ENCODE measurements around the gene SPON1.
"Not testable (repeated sequence)": the region's sequence is repeated elsewhere in the genome, so short reads cannot be mapped to it uniquely, and the experiment has no call there.

Gene SPON1

DNA sequence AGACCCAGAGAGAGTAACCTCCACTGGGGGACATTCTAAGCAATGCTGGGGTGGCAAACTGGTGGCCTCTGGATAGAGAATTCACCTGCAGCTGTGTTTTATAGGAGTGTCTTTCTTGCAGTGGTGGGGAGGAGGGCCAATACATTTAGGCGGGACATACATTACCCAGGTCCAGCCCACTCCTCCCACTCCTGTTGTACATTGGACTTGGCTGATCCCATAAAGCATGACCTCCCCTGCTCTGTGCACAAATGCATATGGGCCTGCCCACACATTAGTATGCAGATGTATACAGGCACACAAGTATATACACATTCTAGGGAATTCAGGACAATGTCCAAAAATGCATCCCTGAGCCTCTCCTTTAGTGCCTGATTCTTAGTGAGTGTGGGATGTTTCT, 297.4 kb downstream of the SPON1 start:
- in situ Hi-C loops (cut with MboI; ENCODE audit: low sequenced_read_pairs) = no loop called here

- in situ Hi-C loops (cut with MboI; ENCODE audit: low sequenced_read_pairs) = no loop called here
Measured at GRCh38 chr11:14261066-14261465, 298.5 kb downstream of the SPON1 start.

GRCh38 chr11:14262271-14262846, 299.8 kb downstream of the SPON1 start:
- in situ Hi-C loops (cut with MboI; ENCODE audit: low sequenced_read_pairs) = no loop called here

DNA sequence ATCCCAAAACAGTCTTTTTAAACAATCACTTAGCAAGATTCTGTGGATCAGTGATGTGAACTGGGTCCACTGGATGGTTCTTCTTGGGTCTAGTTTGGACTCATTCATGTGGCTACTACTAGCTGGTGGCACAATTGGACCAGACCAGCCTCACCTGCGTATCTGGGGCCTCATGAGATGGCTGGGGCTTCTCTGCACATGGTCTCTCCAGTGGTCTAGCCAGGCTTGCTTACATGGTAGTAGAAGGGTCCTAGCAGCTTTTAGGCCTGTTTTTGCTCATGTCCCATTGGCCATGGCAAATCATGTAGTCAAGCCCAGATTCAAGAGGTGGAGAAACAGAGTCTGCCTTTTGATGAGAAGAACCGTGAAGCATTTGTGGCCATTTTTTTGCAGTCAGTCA, 302.4 kb downstream of the SPON1 start:
- in situ Hi-C loops (cut with MboI; ENCODE audit: low sequenced_read_pairs) = no loop called here

GRCh38 chr11:14266622-14267021, 304.1 kb downstream of the SPON1 start:
- in situ Hi-C loops (cut with MboI; ENCODE audit: low sequenced_read_pairs) = no loop called here

DNA sequence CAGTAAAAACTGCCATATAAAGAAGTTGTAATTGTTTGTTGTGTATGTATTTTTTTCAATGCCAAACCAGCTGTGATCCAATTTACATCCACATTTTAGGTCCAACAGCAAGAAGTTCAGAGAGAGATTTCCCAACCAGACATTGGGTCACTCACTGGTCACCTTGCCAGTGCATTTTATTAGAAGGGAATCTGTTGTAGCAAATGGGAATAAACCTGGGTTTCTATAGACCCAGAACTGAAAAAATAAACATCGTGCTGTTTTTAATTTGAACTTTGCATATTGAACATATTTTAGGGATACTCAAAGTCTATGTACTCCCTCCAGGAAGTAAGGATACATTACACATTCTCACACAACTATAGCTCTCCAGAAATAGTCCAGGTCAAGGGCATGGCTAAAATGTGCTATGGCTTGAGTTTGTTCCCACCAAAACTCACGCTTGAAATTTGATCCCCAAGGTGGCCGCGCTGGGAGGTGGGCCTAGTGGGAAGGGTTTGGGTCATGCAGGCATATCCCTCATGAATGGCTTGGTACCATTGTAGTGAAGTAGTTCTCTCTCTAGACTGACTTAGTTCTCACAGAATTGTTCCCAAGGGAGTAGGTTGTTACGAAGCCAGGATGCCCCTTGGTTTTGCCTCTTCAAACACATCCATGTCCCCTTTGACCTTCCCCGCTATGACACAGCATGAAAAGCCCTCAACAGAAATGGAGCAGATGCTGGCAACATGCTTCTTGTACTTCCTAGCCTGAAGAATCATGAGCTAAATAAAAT, 305.5 kb downstream of the SPON1 start:
- in situ Hi-C loops (cut with MboI; ENCODE audit: low sequenced_read_pairs) = no loop called here

GRCh38 chr11:14269692-14270573, 307.4 kb downstream of the SPON1 start:
- in situ Hi-C loops (cut with MboI; ENCODE audit: low sequenced_read_pairs) = no loop called here

DNA sequence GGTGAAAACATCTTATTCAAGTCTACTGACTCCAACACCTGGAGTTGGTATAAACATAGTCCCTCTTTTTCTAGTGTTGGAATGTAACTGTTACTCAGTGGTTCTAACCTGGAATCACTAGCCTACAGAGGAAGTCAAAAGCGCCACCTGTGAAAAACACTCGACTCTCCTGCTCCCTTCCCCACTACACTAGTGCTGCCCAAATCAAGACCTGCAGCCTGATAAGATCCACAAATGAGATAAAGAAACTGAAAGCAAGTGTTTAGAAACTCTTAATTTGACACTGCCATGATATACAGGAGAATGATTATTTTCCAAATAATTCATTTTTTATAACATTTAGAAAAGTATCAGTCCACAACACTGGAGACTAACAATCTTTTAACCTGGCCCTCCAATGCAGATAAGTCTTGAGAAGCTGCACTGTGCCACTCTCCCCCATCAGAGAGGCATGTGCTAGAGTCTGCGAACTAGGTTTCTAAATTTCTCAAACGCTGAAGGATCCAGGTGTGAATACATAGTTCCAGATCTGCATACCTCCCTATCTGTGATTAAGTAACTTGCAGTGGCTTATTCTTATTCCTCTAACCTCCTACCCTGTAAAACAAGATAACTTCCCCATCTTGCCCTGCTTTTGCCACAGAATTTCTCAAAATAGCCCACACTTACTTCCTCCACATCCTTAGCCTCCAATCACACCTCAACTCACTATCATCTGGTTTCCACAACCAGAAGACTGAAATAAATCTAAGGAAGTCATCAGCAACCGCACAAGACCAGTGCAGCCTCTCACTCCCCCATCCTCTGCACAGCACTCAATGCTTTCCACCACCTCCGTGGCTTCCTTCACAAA, 308.4 kb downstream of the SPON1 start:
- in situ Hi-C loops (cut with MboI; ENCODE audit: low sequenced_read_pairs) = no loop called here

GRCh38 chr11:14273895-14274294, 311.4 kb downstream of the SPON1 start:
- in situ Hi-C loops (cut with MboI; ENCODE audit: low sequenced_read_pairs) = no loop called here

GRCh38 chr11:14275076-14275475, 312.6 kb downstream of the SPON1 start:
- in situ Hi-C loops (cut with MboI; ENCODE audit: low sequenced_read_pairs) = no loop called here

- in situ Hi-C loops (cut with MboI; ENCODE audit: low sequenced_read_pairs) = not testable (repeated sequence)
Measured at GRCh38 chr11:14278869-14279268, 316.3 kb downstream of the SPON1 start.

- in situ Hi-C loops (cut with MboI; ENCODE audit: low sequenced_read_pairs) = no loop called here
Measured at GRCh38 chr11:14288189-14288935, 325.8 kb downstream of the SPON1 start.

- in situ Hi-C loops (cut with MboI; ENCODE audit: low sequenced_read_pairs) = no loop called here
Measured at GRCh38 chr11:14290422-14290821, 327.9 kb downstream of the SPON1 start.

DNA sequence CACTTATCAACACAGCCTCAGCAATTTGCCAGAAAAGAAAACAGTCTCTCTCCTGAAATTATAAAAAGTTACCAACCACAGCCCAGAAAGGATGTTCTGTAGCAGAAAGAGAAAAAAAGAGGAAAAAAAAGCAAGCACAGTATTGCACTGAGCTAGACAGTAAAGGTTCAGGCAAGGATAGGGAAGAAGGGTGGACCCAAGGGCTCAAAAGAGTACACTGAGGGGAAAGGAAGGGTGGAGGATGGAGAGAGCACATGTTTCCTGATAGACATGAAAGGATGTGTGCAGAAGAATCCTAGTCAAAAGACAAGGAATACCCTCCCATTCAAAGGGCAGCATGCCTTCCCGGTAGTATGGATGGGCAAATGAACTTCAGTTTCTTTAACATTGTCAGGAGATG, 337.4 kb downstream of the SPON1 start:
- in situ Hi-C loops (cut with MboI; ENCODE audit: low sequenced_read_pairs) = no loop called here

DNA sequence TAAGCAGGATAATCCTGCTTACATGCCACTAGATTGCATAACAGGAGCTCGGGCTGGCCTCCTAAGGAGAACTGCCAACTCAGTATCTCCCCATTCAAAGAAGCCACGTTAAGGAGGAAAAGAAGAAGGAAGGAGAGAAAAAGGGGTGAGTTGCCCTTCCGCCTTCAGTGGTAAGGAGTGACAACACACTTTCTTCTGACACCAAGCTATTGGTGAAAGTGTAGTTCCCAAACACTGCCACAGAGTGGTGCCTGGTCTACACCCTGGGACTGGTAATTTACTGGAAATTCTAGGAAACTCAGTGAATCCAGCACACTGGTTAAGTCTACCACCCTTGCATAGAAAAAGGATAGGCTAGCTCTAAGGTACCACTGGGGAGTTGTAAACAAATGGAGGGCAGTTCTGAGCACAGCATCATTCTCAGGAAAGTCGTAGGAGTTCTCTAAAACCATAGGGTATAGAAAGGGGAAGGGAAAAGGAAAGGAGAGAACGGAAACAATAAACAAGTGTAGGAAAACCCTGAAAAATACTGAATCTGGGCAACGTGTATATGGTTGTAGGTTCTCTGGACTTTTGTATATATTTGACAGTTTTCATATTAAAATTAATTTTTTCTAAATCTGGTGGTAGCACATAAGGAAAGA, 338.3 kb downstream of the SPON1 start:
- in situ Hi-C loops (cut with MboI; ENCODE audit: low sequenced_read_pairs) = no loop called here

DNA sequence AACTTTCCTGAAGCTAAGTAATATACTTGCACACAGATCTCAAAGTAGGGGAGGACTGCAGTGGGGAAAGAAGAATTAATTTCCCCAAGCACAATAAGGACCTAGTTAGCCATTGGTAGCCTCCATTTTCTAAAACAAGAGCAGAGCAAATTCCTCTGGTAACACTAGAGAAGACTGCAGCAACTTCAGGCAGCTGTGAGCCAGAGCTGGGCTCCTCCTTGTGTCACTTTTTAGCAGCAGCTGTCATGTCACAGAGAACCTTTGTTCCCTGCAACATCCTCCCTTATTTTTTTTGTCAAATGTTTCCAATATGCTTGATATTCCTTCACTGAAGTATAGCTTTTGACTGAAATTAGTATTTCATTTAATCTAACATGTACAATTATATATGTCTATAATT, 342.1 kb downstream of the SPON1 start:
- in situ Hi-C loops (cut with MboI; ENCODE audit: low sequenced_read_pairs) = no loop called here

DNA sequence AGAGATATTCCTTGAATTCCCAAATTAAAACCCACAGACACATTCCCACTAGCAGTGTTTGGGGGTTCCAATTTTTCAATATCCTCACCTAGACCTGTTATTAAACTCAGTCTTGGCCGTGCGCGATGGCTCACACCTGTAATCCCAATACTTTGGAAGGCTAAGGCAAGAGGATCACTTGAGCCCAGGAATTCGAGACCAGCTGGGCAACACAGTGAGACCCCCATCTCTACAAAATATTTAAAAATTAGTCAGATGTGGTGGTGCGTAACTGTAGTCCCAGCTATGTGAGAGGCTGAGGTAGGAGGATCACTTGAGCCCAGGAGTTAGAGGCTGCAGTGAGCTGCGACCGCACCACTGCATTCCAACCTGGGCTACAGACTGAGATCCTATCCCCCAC, 343.1 kb downstream of the SPON1 start:
- in situ Hi-C loops (cut with MboI; ENCODE audit: low sequenced_read_pairs) = no loop called here

DNA sequence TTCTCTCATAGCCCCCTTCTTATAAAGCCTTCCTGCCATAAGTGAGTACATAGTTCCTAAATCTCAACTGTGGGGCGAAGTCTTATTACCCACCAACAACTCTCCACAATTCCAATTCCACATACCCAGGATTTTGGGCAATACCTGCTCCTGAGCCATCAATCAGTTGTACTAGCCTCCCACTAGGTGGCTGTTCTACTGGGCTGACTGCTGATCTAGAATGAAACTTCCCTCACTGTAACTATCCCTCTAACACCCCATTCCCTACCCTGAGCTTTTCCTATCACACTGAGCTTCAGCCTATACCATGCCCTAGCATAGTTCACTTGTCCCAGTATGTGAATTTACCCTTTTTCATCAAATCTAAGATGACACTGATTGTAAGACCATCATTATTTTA, 344.0 kb downstream of the SPON1 start:
- in situ Hi-C loops (cut with MboI; ENCODE audit: low sequenced_read_pairs) = no loop called here

GRCh38 chr11:14308114-14308896, 345.8 kb downstream of the SPON1 start:
- in situ Hi-C loops (cut with MboI; ENCODE audit: low sequenced_read_pairs) = no loop called here

Measured in hTERT RPE-1 (cell line).